Stimulated activated CD4-positive, alpha-beta T cell treated with anti-CD3 and anti-CD28 coated beads, Interleukin-15, amount 100 ng/mL, for 24 hours (primary cell): ENCODE measurements around the gene HPCAL1.

ENCODE experiments used
- DNase-seq: peaks from one replicate; pipeline ENCODE4 v3.0.0-alpha.2; 2020

The HPCAL1 gene

DNA sequence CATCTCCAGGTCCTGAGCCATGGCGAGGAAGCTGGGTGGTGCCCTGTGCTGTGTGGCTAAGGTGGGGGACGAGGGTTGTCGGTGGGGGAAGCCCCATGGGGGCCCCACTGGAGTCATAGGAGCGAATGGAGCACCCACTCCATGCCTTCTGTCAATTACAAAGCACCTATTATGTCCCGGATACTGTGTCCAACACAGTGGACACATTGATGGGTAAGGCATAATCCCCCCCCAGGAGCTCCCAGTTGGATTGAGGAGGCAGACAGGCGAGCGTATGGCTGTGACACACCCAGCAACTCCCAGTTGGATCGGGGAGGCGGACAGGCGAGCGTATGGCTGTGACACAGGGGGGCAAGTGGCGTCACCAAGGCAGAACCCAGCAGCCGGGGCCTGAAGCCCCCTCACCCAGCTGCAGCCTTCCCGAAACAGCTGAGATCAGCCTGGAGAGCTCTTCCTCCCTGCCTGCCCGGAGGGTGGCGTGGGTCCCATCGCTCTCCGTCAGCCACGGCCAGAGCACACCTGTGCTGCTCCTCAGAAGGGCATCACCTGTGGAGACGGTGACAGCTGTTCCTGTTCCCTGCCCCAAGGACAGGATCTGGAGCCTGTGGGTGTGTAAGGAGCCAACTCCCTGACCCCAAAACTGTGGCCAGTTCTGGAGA is 69.6 kb downstream of the HPCAL1 start:
- no peak for DNase-seq

DNA sequence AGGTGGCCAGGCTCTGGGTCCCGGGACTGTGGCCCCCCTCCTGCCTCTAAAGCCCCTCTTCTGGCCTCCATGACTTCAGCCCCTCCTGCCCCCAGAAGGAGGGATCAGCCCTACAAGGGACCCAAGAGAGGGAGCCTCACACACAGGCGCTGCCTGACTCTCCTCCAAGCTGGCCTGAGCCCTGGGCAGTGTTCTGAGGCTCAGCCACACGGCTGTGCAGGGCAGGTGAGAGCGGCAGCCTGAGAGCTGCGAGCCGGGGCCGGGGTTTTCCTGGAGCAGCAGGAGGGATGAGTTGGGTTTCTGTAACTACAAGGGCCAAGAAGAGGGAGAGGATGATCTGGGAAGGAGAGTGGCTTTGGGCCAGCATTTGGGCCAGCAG is 70.1 kb downstream of the HPCAL1 start:
- DNase-seq = no peak

DNA sequence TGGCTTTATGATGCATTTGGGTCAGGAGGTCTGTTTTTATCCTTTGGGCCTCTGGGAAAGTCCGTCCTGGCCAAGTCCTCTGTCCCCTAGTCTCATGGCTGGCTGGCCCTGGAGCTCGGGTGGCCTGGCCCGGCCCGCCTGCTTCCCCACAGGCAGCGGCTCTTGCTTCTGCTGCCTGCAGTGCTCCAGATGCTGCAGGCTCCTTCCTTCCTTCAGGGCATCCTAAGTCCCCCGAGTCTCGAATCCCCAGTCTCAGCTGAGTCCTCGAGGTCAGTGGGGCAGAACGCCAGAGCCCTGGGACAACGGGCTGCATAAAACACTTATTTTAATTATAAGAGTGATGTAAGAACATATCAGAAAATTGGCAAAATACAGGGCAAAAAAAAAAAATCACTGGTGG is 71.2 kb downstream of the HPCAL1 start:
- DNase-seq = no peak

DNA sequence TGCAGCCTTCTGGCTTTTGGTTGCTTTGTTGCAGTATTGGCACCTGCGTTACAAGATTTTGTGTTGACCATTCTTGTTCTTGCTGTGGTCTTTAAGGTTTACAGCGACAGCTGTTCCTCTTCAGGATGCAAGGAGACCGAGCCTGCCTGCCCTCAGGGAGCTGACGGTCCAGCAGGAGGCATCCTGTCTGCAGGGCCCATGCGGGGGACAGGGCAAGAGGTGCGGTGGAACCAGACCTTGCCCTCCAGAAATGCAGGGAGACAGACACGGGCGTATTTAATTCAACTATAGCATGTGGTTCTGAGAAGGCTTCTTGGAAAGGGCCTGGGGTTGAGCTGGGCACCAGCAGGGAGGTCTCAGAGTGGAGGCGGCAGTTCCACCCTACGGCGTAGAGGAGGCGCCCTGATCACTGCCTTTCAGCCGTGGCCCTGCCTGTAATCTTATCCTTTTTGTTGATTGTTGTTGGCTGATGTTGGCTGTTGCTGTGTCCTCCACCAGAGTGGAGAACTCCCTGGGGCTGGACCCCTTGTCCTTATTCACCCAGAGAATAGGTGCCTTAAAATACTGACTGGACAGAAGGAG is 71.7 kb downstream of the HPCAL1 start:
- no peak for DNase-seq

DNA sequence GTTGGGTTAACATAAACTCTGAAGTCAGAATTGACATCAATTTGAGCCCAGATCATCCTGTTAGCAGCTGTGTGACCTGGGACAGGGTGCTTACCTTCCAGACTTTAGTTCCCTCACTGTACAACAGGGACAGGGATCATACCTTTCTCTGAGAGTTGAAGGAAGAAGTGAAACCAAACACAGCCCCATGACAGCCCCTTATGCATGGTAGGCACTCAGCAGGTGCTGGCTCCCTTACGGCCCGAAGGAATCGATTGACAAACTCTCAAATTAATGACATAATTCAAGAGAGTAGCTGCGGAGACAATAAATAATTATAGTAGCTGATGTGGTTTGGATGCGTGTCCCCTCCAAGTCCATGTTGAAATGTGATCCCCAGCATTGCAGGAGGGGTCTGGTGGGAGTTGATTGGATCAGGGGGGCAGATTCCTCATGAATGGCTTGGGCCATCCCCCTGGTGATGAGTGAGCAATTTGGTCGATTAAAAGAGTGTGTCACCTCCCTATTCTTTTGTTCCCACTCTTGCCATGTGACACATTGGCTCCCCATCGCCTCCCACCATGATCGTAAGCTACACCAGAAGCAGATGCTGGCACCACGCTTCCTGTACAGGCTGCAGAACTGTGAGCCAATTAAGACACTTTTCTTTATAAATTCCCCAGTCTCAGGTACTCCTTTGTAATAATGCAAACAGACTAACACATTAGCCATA is 73.0 kb downstream of the HPCAL1 start:
- DNase-seq = peak; percentile 25

DNA sequence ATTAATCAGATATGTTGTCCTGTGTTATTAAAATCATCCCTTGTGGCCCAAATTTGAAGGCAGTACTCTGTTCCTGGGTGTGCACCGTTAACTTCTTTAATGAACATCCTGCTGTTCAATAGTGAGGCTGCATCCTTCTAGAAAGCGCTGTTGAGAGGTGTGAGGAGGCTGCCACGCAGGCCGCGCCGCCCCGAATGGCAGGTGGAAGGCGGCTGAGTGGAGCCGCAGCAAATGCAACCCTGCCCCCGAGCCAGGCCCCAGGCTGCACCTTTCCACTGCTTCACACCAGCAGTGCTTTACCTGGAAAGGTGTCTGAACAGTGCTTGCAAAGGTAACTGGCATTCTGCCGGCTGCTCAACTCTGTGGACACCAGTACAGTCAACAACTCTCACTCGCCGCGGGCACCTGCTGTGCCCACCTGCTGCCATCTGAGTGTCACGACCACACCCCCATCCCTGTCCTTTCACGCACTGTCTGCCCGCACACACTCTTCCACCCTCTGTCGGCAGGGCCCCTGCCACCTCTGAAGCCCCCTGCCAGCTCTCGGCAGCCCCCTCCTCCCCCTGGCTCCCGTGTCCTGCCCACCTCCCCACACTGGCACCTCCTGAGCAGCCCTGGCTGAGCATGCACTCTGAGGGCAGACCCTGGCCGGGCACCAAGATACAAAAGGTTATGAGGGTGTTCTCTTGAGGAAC is 74.5 kb downstream of the HPCAL1 start:
- DNase-seq = no peak

DNA sequence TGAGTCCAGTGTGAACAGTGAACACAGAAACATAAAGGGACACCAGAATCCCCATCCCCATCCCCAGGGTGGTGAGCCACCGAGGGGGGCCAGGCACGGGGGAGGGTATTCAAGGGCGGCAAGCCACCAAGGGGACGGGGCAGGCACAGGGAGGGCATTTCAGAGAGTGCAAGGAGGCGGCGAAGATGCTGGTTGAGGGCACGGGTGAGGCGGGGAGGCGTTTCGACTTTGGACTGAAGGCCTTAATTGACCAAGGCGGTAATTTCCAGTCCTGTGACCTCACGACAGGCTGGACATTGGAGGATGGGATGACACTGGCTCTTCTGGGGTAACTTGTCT is 75.0 kb downstream of the HPCAL1 start:
- DNase-seq = no peak

DNA sequence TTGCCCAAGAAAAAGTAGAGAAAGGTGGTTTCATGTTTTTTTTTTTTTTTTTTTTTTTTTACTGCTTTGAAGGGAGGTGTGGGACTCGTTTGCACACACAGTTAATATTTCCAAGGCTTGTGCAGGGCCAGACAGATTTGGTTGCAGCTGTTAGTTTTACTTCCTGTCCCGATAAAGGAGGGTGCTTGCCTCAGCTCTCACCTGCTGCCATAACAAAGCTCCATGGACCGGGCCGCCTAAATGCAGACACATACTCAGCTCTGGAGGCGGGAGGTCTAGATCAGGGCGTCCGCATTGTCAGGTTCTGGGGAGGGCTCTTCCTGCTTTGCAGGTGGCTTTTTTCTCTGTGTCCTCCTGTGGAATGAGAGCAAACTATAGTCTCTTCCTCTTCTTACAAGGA is 75.5 kb downstream of the HPCAL1 start:
- DNase-seq = peak; percentile 45

DNA sequence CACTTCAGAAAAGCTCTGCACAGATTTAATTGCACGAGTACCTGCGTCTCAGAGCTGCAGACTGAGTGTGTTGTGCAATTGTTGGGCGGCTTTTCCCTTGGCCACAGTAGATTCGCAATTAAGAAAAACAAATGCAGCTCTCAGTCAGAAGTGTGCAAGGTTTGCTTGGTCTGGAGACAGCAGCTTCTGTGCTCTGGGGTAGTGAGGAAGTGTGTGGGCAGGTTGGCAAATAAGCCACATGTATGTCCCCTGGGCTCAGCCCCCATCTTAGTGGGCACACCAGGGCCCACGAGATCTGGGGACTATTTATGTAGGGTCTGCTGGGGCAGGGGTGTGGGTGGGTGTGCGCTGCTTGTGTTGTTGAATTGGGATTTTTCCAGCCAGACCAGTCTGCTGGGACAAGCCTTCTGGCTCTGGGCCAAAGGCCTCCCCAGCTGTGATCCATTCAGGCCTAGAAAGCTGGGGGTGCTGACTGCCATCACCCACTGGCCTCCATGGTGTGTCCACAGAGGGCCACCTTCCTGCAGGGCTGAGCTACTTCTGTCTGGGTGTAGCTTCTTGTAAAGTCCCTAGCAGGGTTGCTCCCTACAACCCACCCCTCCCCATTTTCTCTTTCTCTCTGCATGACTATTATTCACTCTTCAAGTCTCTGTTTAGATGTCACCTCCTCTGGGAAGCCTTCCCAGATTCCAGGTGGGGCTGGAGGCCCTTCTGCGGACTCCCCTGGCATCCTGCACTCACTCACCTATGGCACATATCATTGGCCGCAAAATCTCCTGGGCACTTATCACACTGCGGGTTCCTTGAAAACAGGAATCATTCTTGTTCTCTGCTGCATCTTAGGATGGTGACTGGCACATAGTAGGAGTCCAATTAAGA is 77.6 kb downstream of the HPCAL1 start:
- no peak for DNase-seq

DNA sequence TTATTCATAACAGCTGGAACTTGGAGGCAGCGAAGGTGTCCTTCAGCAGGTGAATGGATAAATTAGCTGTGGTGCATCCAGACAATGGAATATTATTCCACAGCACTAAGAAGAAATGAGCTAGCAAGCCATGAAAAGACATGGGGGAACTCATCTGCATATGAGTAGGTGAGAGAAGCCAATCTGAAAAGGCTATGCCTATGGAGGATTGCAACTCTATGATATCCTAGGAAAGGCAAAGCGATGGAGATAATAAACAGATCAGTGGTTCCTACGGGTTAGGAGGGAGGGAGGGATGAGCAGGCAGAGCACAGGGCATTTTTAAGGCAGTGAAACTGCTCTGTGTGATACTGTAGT is 79.3 kb downstream of the HPCAL1 start:
- DNase-seq = no peak

DNA sequence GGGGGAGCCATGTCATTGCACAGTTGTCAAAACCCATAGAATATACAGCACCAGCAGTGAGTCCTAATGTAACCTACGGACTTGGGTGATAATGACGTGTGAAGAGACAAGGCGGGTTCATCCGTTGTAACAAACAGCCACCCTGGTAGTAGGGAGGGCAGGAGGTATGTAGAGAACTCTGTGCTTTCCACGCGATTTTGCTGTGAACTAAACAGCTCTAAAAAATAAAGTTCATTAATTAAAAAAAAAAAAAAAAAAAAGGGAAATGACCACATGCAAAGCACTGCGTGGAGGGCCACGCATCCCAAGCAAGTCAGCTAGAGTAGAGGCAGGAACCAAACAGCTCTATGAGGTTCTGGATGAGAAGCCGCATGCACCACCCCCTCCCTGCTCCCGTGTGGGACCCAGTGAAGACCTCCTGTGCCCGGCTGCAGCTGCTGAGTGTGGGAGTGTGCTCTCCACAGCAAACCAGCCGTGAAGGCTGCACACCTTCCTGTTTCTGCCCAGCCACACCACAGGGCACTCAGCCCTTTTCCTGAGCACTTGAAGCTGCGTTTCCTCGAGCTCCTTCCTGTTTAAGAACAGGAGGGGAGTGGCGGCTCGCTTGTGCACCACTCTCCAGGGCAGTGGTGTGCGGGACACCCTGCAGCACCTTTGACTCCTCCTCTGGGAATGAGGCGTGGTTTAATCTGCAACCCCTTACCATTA is 79.8 kb downstream of the HPCAL1 start:
- DNase-seq = peak; percentile 48

DNA sequence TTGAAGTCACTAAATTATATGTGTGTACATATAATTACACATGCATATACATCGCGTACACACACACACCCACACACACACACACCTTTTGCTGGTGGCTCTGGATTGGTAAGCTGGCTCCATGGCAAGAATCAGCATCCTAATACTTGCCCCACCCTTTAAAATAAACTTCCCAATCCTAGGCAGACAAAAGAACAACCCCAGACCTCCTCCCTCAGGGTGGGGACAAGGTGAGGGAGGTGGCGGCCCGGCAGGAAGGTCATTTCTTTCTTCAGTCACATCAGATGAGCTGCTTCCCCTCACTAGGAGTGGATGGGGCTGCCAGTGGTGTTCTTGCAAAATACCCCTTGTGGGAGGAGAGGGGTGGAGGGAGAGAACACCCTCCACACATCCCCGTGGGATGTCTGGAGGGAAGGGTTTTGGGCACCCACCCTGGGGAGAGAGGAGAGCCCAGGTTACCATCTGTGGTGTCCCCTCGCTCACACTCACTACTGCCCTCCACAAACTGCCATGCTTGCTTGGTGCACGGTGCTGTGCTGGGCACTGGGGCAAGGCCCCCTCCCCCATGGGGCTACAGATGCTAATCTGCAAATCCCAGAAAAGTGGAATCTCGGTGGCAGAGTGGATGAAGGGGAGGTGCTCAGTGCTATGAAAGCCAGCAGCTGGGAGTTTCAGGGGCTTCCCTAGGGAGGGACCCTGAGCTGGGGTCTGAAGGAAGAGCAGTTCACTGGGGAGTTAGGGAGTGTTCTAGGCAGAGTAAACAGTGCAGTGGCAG is 81.4 kb downstream of the HPCAL1 start:
- no peak for DNase-seq

DNA sequence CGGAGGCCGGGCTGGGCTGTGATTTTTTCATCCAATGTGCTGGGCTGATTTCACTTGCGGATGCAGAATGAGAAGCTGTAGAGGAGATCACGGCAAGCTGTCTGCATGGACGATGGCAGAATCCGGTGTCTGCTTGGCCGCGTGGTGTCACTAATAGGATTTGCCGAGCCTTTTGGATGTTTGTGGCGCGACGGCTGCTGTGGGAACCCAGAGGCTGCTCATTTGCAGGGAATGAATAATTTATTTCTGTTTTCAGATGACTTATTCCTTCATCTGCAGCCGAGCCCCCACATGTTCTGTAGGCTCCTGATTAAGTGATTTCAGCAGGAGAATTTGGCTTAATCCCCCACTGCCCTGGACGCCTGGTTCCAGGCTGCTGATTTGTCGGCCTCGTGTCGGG is 82.8 kb downstream of the HPCAL1 start:
- no peak for DNase-seq

DNA sequence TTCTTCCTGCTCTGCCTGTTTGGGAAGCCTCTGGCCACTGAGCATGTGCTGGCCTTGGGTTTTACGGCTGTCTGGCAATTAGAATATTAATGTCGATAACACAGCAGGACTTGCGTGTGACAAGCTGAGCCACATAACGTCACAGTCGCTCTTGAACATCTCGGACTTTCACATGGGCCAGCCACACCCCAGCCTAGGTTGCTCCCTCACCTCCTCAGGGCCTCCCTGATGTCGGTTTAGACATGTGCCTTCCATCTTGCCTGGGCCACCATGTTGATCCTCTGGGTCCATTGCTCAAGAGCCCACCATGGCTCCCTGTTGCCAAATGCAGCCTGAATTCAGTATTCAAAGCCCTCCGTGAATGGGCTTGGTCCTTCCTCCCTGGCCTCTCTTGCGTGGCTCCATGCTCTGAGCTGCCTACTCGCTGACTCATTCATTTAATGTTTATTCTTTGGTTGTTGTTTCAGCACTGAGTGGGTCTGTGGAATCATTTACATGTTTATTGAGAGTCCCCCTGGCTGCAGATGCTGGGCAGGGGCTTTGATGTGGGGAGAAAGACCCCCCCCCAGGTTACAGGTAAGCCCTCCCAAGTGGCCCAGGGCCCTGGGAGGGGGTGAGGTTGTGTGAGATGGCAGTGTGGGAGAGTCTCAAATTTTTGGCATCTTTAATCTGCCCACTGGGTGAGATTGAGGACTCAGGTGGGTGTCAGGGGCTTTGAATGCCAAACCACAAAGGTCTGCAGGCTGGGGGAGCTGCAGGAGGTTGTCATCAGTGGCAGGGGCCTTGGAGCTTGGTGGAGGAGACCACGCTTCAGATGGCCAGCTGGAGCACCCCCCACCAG is 83.4 kb downstream of the HPCAL1 start:
- no peak for DNase-seq

DNA sequence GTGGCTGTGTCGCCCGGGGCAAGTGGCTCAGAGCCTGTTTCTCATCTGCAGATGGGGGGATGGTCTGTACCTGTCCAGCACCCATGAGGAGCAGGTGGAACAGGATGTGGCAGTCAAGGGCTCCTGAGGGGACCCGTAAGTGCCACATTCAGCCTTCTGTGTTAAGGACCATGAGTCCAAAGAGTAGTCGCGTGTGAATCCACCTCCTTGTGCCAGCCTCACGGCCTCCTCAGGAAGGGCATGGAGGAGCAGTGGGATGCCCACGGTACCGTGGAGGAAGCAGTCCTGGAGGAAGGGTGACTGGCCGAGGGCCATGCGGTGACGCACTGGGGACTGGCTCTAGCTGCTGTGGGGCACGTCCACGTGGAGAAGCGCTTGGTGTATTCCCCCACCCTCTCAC is 84.3 kb downstream of the HPCAL1 start:
- no peak for DNase-seq

DNA sequence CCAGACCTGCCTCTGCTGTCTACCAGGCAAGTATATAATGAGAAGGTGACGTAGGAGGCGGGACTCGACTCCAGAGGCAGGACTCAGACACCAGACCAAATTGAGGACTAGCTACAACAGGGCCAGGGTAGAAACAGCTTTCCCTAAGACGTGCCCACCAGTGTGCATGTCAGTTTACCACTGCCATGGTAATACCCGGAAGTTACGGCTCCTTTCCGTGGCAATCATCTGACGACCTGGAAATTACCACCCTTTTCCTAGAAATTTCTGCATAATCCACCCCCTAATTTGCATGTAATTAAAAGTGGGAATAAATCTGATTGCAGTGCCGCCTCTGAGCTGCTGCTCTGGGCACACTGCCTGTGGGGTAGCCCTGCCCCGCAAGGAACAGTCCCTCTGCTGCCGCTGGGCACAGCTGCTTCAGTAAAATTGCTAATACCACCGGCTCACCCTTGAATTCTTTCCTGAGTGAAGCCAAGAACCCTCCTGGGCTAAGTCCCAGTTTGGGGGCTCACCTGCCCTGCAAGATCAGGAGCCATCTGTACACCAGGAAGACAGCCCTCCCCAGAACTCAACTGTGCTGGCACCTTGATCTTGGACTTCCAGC is 86.4 kb downstream of the HPCAL1 start:
- DNase-seq = no peak

DNA sequence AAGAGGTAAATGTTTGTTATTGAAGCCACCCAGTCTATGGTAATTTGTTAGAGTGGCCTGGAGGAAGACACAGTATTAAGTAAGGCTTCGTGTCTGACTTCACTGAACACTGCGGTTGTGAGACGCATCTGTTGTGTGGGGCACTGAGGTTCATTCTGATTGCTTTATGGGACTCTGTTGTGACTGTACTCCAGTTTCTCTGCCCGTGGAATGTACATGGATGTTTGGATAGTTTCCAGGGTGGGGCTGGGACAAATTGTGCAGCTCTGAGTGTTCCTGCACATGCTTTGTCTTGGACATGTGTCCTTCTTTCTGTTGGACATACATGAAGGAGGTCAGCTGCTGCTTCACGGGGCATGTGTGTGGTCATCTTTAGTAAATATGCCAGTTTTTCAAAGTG is 86.9 kb downstream of the HPCAL1 start:
- DNase-seq = no peak

DNA sequence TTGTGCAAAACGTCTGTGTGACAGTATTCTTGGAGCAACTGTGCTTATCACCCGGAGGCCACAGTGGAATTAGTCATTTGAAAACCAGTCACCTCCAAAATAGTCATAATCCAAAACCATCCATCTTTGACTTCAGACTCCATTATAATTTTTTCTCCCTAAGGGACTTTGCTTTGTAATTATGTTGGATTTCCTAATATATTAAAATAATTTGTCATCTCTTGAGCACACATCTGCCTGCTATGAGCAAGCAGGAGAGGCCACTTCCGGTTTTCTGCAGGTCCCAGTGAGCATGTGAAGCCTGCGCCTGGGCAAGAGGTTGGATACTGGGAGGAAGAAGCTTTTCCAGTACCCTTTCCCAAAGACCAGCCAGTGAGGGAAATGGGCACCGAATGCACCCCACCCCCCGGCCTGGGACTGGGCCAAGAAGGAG is 87.7 kb downstream of the HPCAL1 start:
- DNase-seq = no peak

DNA sequence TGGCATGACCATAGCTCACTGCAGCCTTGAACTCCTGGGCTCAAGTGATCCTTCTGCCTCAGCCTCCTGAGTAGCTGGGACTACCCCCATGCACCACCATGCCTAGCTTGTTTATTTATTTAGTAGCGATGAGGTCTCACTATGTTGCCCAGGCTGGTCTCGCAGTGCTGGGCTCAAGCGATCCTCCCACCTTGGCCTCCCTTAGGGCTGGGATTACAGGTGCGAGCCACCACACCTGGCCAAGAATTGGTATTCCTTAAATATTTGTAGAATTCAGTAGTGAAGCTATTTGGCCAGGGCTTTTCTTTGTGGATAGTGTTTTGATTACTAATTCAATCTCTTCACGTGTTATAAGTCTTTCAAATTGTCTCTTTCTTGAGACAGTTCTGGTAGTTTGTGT is 89.4 kb downstream of the HPCAL1 start:
- DNase-seq = no peak

DNA sequence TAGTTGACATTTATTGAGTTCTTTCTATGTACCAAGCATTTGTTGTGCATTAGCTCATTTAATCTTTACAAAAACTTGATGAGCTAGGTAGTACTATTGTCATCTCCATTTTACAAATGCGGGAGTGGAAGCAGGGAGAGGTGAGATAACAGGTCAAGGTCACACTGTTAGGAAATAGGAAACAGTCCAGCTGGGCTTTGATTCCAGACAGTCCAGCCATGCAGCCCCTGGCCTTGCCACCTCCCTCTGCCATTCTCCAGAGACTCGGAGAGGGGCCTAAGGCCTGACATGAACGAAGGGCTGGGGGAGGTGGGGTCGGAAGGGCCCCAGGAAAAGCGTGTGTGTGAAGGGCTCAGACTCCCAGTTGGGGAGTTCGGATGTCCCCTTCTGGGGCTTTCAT is 89.8 kb downstream of the HPCAL1 start:
- DNase-seq = no peak
